GM18909 (cell line): ENCODE measurements around the gene ETS1.

Experiments used
- ATAC-seq: cut with Tn5 transposase; IDR thresholded peaks from one replicate; pipeline ENCODE4 v1.9.1; 2021; ENCODE audit warnings: mild to moderate bottlenecking; ENCODE audit not compliant: unreplicated experiment, poor library complexity

The ETS1 gene

GRCh38 chr11:128522055-128522942 lies 65.1 kb downstream of the ETS1 start:
- peak; percentile 81 for ATAC-seq

GRCh38 chr11:128521682-128522054 lies 65.7 kb downstream of the ETS1 start:
- ATAC-seq: no peak

DNA sequence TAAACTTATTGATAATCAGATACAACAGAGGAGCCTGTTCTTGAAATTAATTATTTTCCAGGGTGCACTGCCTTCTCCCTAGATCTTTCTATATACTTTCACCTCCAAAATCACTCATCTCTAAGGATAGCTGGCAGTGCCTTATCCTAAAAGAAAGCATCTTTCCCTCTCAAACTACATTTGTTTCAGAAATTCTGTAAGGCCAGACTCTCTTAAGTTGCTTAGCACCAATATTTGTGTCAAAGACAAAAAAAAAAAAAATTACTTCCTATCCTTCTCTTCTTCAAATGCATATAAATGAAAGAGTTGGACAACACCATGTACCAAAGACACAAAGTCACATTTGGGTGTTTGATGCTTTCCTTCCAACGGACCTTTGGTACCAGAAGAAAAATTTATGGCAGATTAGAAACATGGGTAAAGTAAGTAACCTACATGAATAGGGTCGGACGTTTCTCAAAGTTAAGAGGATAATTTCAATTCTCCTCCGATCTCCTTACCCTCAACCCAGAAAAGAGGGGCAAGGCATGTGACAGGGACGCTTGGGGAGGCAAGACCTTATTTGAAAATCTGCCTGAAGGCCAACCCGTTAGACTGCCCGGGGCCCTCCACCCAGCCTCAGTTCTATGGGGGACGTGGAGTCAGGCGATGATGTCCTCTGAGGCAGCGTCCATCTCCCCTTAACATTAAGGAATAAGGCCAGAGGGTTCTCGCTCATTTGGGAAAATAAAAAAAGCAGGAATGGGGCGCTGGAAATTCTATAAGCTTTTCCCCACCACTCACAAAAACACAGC lies 66.3 kb downstream of the ETS1 start:
- no peak for ATAC-seq

DNA sequence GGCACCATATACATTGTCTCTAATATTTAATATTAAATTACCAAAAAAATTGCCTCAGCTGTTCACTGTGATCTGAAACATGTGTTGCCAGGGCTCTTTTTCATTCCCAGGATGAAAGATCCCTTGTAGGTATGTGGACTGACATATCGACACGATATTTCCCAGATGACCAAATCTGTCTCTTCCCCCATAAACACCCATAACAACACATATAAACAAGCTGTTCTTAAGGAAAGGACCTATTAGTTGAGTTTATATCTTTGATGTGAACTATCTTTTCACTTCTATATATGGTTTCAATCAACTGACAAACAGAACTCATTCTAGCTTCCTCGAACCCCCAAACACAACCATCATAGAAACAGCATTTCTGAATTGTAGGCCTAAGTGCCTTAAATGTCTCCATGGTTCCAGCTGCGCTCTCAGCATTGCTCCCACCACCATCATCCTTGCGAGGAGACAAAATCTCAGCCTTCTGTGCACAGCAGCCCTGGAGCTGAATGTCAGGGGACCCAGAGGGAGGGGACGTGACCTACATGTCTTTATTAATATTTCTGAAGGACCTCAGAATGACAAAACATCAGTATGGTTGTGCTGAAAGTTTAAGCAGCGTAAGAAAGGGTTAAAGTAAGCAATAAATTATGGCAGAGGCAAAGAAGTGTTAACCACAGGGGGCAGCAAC lies 67.0 kb downstream of the ETS1 start:
- ATAC-seq: no peak

DNA sequence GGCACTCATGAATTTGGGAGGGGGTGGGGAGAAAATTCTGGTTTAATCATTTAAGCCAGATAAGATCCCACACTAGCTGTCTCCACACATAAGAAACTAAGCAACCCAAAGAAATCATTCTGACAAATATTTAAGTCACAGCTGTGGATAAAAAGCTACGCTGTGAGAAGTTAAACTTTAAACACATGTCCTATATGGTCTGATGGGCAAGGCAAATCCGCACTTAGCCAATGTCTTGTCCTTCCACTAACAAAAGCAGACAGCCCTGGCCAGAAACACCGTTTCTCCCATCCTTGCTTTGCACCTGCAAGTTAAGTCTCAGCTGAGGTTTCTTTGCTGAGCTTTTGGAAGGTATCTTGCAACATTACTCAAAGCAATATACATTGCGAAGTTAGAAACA lies 68.0 kb downstream of the ETS1 start:
- ATAC-seq: peak; percentile 22

DNA sequence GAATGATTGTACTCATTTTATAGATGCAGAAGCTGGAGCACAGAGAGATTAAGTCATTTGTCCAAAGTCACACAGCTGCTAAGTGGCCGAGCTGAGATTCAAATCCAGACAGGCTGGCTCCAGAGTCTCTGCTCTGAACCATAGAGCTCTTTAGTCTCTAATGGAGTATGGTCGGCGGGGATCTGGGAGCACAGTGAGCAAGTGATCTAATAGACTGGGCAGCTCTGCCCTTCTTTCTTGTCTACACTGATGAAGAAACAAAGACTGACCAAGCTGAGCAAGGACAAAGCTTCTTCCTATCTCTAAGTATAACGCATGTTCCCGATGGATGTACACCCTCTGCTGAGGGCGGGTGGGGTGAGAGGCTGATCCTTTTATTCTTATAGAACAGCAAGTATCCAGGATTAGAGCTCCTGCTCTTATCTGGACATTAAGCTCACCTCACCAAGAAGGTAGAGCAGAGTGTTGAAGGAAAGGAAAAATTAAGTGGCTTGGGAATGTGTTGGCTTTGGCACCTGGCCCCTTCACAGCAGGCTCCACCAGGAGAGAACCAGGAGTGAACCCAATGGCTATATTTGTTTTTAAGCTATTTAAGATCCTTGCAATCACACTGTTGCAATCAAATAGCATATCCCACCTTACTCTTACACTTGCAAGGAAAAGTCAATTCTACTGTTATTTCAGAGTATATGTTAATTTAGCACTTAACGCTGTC lies 68.7 kb downstream of the ETS1 start:
- no peak for ATAC-seq

GRCh38 chr11:128517451-128518230 lies 69.7 kb downstream of the ETS1 start:
- no peak for ATAC-seq

GRCh38 chr11:128516886-128517285 lies 70.5 kb downstream of the ETS1 start:
- ATAC-seq: no peak

DNA sequence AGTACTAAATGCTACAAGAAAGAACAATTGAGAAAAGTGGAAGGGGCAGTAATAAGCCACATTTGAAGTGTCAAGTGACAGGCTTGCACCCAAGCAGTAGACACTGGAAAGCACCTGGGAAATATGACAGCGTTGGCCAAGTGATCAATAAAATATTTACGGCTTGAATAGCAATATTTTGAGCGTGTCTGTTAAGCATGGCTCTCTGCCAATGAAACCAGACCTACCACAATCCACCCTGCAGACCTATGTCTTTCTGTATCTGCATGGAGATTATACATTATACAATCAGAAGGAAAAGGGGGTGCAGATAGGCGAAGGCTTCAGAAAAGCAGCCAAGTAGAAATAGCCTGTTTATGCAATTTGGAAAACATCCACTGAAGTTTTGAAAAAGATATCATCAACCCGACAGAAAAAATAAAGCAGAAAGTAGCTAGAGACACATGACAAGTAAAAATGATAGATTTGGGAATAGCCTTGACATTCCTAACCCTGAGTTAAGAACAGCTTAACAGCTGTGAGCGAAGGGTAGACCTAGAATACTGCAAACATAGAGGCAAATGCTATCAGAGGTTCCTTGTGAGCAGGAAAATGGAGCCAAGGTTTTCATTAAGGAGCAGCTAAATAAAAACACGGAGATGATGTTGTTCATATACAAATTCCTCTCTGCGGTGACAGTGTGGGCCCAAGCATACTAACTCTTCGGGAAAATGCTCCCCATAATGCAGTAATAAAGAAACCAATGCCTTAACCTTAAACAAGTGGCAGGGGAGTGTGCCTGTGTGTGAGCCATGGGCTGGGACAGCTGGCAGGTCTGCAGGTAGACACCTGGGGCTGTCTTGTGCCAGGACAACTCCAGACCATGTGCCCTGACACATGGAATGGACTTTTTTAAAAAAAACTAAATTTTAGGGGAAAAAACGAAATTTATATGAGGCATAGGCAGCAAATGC lies 71.3 kb downstream of the ETS1 start:
- no peak for ATAC-seq

DNA sequence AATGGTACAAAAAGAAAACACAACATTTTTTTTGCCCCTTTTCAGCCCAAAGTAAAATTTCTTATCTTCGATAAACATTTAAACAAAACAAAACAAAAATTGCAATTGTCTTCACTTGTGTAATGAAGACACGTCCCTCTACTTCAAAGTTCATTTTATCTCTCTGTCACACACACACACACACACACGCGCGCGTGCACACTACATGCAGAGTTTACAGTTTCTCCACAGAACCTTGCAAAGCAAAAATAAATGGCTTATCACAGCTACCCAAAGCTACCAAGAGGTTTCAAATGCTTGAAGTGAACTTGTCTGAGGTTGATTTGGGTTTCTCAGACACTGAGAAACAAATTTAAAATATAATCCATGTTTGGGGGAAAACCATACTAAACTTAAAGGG lies 72.3 kb downstream of the ETS1 start:
- no peak for ATAC-seq

DNA sequence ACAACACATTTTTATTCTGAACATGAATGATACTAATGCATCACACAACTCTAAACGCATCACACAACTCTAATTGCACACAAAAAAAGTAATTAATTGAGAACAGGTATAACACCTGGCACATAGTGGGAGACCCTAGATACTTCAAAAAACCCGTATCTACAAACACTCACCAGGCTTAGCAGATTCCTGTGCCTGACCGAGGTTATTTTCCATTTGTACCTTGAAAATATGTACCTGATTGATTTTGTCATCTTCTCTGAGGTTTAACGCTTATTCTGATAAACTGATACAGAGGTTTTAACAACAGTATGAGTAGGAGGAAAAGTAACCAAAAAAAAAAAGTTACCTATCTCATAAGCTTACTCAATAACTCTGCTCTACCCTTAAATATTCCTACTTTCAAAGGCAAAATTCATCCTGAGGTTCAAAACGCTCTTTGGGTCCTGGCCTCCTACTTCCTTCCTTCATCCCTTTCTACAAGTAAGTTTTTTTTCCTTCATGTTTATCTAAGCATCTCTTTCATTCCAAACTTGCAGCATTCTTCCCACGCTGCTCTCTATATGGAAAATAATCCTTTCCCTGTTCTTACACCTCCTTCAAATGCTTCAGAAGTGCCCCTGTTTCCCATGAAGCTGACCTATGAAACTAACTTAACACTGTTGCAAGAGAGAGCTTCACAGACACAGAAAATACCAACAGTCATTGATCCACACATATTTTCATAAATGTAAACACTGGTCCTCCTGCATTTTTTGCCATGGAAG lies 73.3 kb downstream of the ETS1 start:
- ATAC-seq: no peak

GRCh38 chr11:128512474-128512996 lies 74.8 kb downstream of the ETS1 start:
- ATAC-seq: no peak

GRCh38 chr11:128511712-128512111 lies 75.6 kb downstream of the ETS1 start:
- ATAC-seq: no peak

DNA sequence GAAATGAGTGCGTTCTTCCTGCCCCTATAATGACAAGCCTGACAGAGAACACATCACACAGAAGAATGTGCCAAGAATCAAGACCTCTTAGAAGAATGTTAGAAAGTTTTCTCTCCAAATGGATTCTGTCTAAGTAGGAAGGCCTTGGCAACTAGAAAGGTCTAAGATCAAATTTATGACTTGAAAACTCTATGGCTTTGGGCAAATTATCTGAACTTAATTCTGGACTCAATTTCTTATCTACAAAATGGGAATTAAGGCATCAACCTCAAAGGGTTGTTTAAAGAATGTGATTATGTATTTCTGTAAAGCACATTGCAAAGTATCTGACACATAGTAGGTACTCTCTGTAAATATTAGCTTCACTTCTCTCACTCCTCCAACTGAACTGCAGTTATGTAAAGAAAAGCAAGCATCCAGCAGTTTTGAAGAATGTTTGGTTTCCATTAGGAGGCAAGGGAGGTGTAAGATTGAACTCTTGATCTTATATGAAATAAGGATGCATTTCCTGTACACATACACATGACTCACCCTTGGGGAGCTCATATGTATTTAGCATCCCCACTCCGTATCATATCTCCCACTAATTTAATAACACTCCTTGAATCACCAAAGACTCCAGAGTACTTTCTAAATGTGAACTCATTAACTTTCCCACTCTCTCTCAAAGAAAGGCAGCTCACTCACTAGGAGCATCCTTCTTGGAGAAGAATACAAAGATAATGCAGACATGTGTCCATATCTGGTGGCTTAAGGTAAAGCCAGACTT lies 77.6 kb downstream of the ETS1 start:
- ATAC-seq: no peak

- ATAC-seq: no peak
Measured at GRCh38 chr11:128508770-128509510, 78.4 kb downstream of the ETS1 start.

DNA sequence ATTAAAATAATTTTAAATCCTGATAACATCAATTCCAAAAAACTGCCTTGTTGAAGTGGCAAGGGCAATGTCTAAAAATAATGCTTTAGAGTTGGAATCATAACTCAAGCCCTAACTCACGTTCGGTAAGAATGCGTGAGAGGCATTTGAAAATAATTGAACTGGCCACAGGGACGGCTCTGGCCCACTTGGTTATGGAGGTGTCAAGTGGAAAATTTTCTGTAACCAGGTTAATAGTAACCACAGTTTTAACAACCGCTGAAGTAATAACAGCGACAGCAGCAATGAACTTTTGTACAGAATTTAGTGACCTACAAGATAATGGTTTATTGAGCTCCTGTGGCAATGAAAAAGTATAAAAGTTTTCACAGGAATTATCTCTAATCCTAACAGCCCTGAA lies 79.4 kb downstream of the ETS1 start:
- ATAC-seq: peak; percentile 49
